VCaP (cell line): Measurements from ENCODE around the gene SEZ6L.

Source experiments
- H3K27ac ChIP-seq: fragments of 450-650 bp; 2 replicates; pipeline ENCODE4 v1.5.1; 2017
- CTCF ChIP-seq: fragments of 450-650 bp; conservative IDR thresholded peaks from 2 replicates; pipeline ENCODE4 v1.5.1; 2017; ENCODE audit warnings: mild to moderate bottlenecking, moderate library complexity

Gene SEZ6L

GRCh38 chr22:26330971-26331625, 161.8 kb downstream of the SEZ6L start:
- H3K27ac ChIP-seq, result no peak overlapping the region
- TF ChIP-seq CTCF, result peak; percentile 87

GRCh38 chr22:26333088-26333800, 164.0 kb downstream of the SEZ6L start:
- no peak for TF ChIP-seq CTCF
- no peak overlapping the region for H3K27ac ChIP-seq

GRCh38 chr22:26334232-26334631, 165.0 kb downstream of the SEZ6L start:
- no peak for TF ChIP-seq CTCF
- no peak overlapping the region for H3K27ac ChIP-seq

- no peak overlapping the region for H3K27ac ChIP-seq
- no peak for TF ChIP-seq CTCF
These were observed 167.5 kb downstream of the SEZ6L start for GRCh38 chr22:26336773-26337172.

- no peak overlapping the region for H3K27ac ChIP-seq
- no peak for TF ChIP-seq CTCF
These were observed 170.5 kb downstream of the SEZ6L start for GRCh38 chr22:26339755-26340154.

- TF ChIP-seq CTCF, result no peak
- no peak overlapping the region for H3K27ac ChIP-seq
These were observed 173.6 kb downstream of the SEZ6L start for GRCh38 chr22:26342745-26343410.

- H3K27ac ChIP-seq, result no peak overlapping the region
- TF ChIP-seq CTCF, result no peak
These were observed 176.2 kb downstream of the SEZ6L start for GRCh38 chr22:26345496-26345895.
